IMR-90 (cell line): ENCODE data around the gene ALPP. TPM values are rescaled to one million over a fixed set of nuclear protein-coding genes. Genes with fewer than 3 reads are reported as not detected.

Experiments
- ATAC-seq: fragments of 200-7000 bp; cut with Tn5 transposase; 2 replicates; pipeline ENCODE4 v1.9.1; 2020; ENCODE audit warnings: low read depth, mild to moderate bottlenecking, moderate library complexity
- BruUV-seq: library from RNA; stranded (reverse); fragments of 400-500 nt; replicated peaks from 2 replicates; lab custom pipeline; 2021; lab: Mats Ljungman, UMichigan
- CTCF ChIA-PET: fragments of 300-600 bp; formaldehyde crosslinking; extraction: SDS; loops from one replicate; lab custom pipeline; 2021; ENCODE audit warnings: antibody characterized with exemption; lab: Yijun Ruan, JAX
- POLR2A ChIA-PET: fragments of 300-600 bp; sonication (Branson Sonifier 250); formaldehyde crosslinking; loops from one replicate; lab custom pipeline; 2022; ENCODE audit warnings: antibody characterized with exemption; ENCODE audit not compliant: unreplicated experiment; lab: Charles Lee
- DNase-seq: peaks from one replicate; pipeline ENCODE4 v3.0.0; 2013
- H2AFZ ChIP-seq: replicated peaks from 2 replicates; pipeline ENCODE3; 2013; ENCODE audit warnings: low read length, mild to moderate bottlenecking; ENCODE audit not compliant: poor library complexity
- H2AK5ac ChIP-seq: 2 replicates; pipeline ENCODE4 v1.6.1; 2013; ENCODE audit warnings: low read depth, low read length, inconsistent platforms
- H2AK9ac ChIP-seq: replicated peaks from 2 replicates; pipeline ENCODE3; 2013; ENCODE audit warnings: mild to moderate bottlenecking, low read depth, low read length, moderate library complexity; ENCODE audit not compliant: poor library complexity
- H2BK120ac ChIP-seq: 2 replicates; pipeline ENCODE4 v1.6.1; 2013; ENCODE audit warnings: low read depth, low read length, inconsistent platforms
- H2BK15ac ChIP-seq: 3 replicates; pipeline ENCODE4 v1.6.1; 2013; ENCODE audit warnings: low read depth, low read length, inconsistent platforms
- H2BK20ac ChIP-seq: 2 replicates; pipeline ENCODE4 v1.6.1; 2013; ENCODE audit warnings: low read depth, mild to moderate bottlenecking, inconsistent platforms, low read length, moderate library complexity
- H2BK5ac ChIP-seq: 2 replicates; pipeline ENCODE4 v1.6.1; 2013; ENCODE audit warnings: mild to moderate bottlenecking, low read depth, low read length, inconsistent platforms; ENCODE audit not compliant: poor library complexity, severe bottlenecking
- H3K14ac ChIP-seq: replicated peaks from 2 replicates; pipeline ENCODE4 v1.6.1; 2013; ENCODE audit warnings: low read depth, low read length, inconsistent platforms
- H3K18ac ChIP-seq: 2 replicates; pipeline ENCODE4 v1.6.1; 2013; ENCODE audit warnings: low read depth, low read length, control low read depth
- H3K23ac ChIP-seq: 2 replicates; pipeline ENCODE4 v1.6.1; 2013; ENCODE audit warnings: low read depth, low read length, inconsistent platforms
- H3K27ac ChIP-seq: 2 replicates; pipeline ENCODE4 v1.5.1; 2013; ENCODE audit warnings: mild to moderate bottlenecking, control low read depth, low read length; ENCODE audit not compliant: insufficient read depth
- H3K27me3 ChIP-seq: 2 replicates; pipeline ENCODE4 v1.6.1; 2013; ENCODE audit warnings: low read length; ENCODE audit not compliant: control insufficient read depth, insufficient read depth
- H3K36me3 ChIP-seq: 2 replicates; pipeline ENCODE4 v1.6.1; 2013; ENCODE audit warnings: low read length, mixed read lengths; ENCODE audit not compliant: control insufficient read depth, insufficient read depth
- H3K4ac ChIP-seq: 2 replicates; pipeline ENCODE4 v1.6.1; 2013; ENCODE audit warnings: low read depth, low read length, inconsistent platforms
- H3K4me1 ChIP-seq: 2 replicates; pipeline ENCODE4 v1.6.1; 2013; ENCODE audit warnings: low read length, mixed read lengths; ENCODE audit not compliant: control insufficient read depth, insufficient read depth
- H3K4me2 ChIP-seq: 2 replicates; pipeline ENCODE4 v1.6.1; 2013; ENCODE audit warnings: low read depth, mild to moderate bottlenecking, control low read depth, low read length, moderate library complexity
- H3K4me3 ChIP-seq: 2 replicates; pipeline ENCODE4 v1.5.1; 2013; ENCODE audit warnings: low read depth, mild to moderate bottlenecking, control low read depth, low read length, moderate library complexity; ENCODE audit not compliant: insufficient read depth
- H3K56ac ChIP-seq: 2 replicates; pipeline ENCODE4 v1.6.1; 2013; ENCODE audit warnings: low read length, inconsistent platforms; ENCODE audit not compliant: insufficient read depth; ENCODE audit errors: extremely low read depth
- H3K79me1 ChIP-seq, 2 experiments: 2 replicates each; pipeline ENCODE4 v1.6.1; 2013; ENCODE audit warnings: low read length in 2 of 2, inconsistent platforms in 1 of 2, low read depth in 1 of 2
- H3K9ac ChIP-seq: 2 replicates; pipeline ENCODE4 v1.6.1; 2013; ENCODE audit warnings: low read depth, low read length, control low read depth
- H3K9me1 ChIP-seq: 2 replicates; pipeline ENCODE4 v1.6.1; 2013; ENCODE audit warnings: low read length, inconsistent platforms; ENCODE audit not compliant: insufficient read depth
- H3K9me3 ChIP-seq: 2 replicates; pipeline ENCODE4 v1.6.1; 2013; ENCODE audit warnings: low read length; ENCODE audit not compliant: control insufficient read depth, insufficient read depth
- H4K20me1 ChIP-seq: 2 replicates; pipeline ENCODE4 v1.6.1; 2013; ENCODE audit warnings: low read length, inconsistent platforms; ENCODE audit not compliant: insufficient read depth
- H4K5ac ChIP-seq: 2 replicates; pipeline ENCODE4 v1.6.1; 2013; ENCODE audit warnings: mild to moderate bottlenecking, low read depth, low read length, control low read depth
- H4K8ac ChIP-seq, 2 experiments: 2 replicates each; pipeline ENCODE4 v1.6.1; 2013; ENCODE audit warnings: low read depth in 2 of 2, low read length in 2 of 2, control low read depth in 1 of 2, inconsistent platforms in 1 of 2
- H4K91ac ChIP-seq: 2 replicates; pipeline ENCODE4 v1.6.1; 2013; ENCODE audit warnings: low read depth, low read length, inconsistent platforms; ENCODE audit not compliant: insufficient read depth
- BHLHE40 ChIP-seq: fragments of 150-350 bp; IDR thresholded peaks from 2 replicates; pipeline ENCODE4 v1.6.1; 2016; ENCODE audit warnings: mild to moderate bottlenecking, low read depth, low read length
- CEBPB ChIP-seq: IDR thresholded peaks from 2 replicates; pipeline ENCODE4 v1.6.1; 2012; ENCODE audit warnings: low read depth, low read length, improper control_type of control experiment
- CHD1 ChIP-seq: IDR thresholded peaks from 2 replicates; pipeline ENCODE4 v1.6.1; 2012; ENCODE audit warnings: low read depth, low read length, improper control_type of control experiment
- CTCF ChIP-seq: conservative IDR thresholded peaks from 2 replicates; pipeline ENCODE4 v1.5.1; 2012; ENCODE audit warnings: mild to moderate bottlenecking, low read depth, low read length, improper control_type of control experiment
- ELK1 ChIP-seq: fragments of 150-350 bp; IDR thresholded peaks from 2 replicates; pipeline ENCODE4 v1.6.1; 2016; ENCODE audit warnings: low read depth, mild to moderate bottlenecking, low read length, moderate library complexity, borderline replicate concordance
- FOS ChIP-seq: fragments of 150-350 bp; IDR thresholded peaks from 2 replicates; pipeline ENCODE4 v1.6.1; 2016; ENCODE audit warnings: low read depth, low read length
- MAFK ChIP-seq: IDR thresholded peaks from 2 replicates; pipeline ENCODE4 v1.6.1; 2012; ENCODE audit warnings: low read depth, low read length, improper control_type of control experiment
- MAZ ChIP-seq: IDR thresholded peaks from 2 replicates; pipeline ENCODE4 v1.6.1; 2012; ENCODE audit warnings: low read depth, mild to moderate bottlenecking, low read length, improper control_type of control experiment, moderate library complexity, borderline replicate concordance
- MXI1 ChIP-seq: IDR thresholded peaks from 2 replicates; pipeline ENCODE4 v1.6.1; 2012; ENCODE audit warnings: low read depth, mild to moderate bottlenecking, low read length, moderate library complexity, borderline replicate concordance
- NFE2L2 ChIP-seq: fragments of 150-350 bp; IDR thresholded peaks from 2 replicates; pipeline ENCODE4 v1.6.1; 2016; ENCODE audit warnings: low read depth, mild to moderate bottlenecking, low read length
- POLR2A ChIP-seq: IDR thresholded peaks from 2 replicates; pipeline ENCODE4 v1.6.1; 2012; ENCODE audit warnings: mild to moderate bottlenecking, low read depth, low read length
- RAD21 ChIP-seq: IDR thresholded peaks from 2 replicates; pipeline ENCODE4 v1.6.1; 2012; ENCODE audit warnings: low read length, improper control_type of control experiment
- RCOR1 ChIP-seq: IDR thresholded peaks from 2 replicates; pipeline ENCODE4 v1.6.1; 2012; ENCODE audit warnings: mild to moderate bottlenecking, low read length, improper control_type of control experiment; ENCODE audit not compliant: insufficient replicate concordance
- RFX5 ChIP-seq: IDR thresholded peaks from 2 replicates; pipeline ENCODE4 v1.8.0; 2012; ENCODE audit warnings: low read depth, mild to moderate bottlenecking, low read length, moderate library complexity
- SMC3 ChIP-seq: fragments of 150-350 bp; IDR thresholded peaks from 2 replicates; pipeline ENCODE4 v1.6.1; 2016; ENCODE audit warnings: low read depth, mild to moderate bottlenecking, antibody characterized with exemption, low read length, moderate library complexity
- USF2 ChIP-seq: fragments of 150-350 bp; IDR thresholded peaks from 2 replicates; pipeline ENCODE4 v1.6.1; 2017; ENCODE audit warnings: mild to moderate bottlenecking, antibody characterized with exemption, low read length, low read depth
- WGBS, 2 experiments: methylation state at CpG; one replicate each; pipeline versions ENCODE4 v1.1.5 to v1.1.7; 2013; ENCODE audit warnings: missing lambda C conversion rate in 2 of 2; ENCODE audit not compliant: insufficient read length in 1 of 2; ENCODE audit errors: extremely low coverage in 2 of 2; 5-methylcytosine and 5-hydroxymethylcytosine counted together
- dilution Hi-C: fragments of 300-500 bp; cut with HindIII; formaldehyde crosslinking; loops from one replicate; pipeline ENCODE4 v1.14.3; 2018; ENCODE audit warnings: low sequenced_read_pairs; ENCODE audit not compliant: unreplicated experiment
- in situ Hi-C: fragments of 300-500 bp; cut with MboI; formaldehyde crosslinking; loops from 3 replicates; pipeline ENCODE4 v1.14.3; 2019; ENCODE audit warnings: low sequenced_read_pairs, inconsistent platforms, mixed read lengths
- intact Hi-C: fragments of 100-400 bp; cut with micrococcal nuclease; formaldehyde crosslinking; loops from 2 replicates; pipeline ENCODE4 v1.10.0; 2022
- polyA plus RNA-seq, 3 experiments: library from polyadenylated mRNA; depleted of rRNA; stranded (reverse); fragments of >200 nt; gene quantifications; 2 replicates each; pipeline ENCODE4 v1.2.3, GENCODE V29; 2012; ENCODE audit warnings: low replicate concordance in 1 of 3
- total RNA-seq: library from RNA; depleted of rRNA; stranded (reverse); fragments of >200 nt; gene quantifications from 2 replicates; pipeline ENCODE4 v1.2.3, GENCODE V29; 2012

The ALPP gene
- total and polyA plus RNA-seq, 2 of the 4 experiments (the other 2 are of a cell fraction) = not detected

- TF ChIP-seq MAZ (no peak), BHLHE40 (no peak), NFE2L2 (no peak), CEBPB (no peak), RFX5 (no peak), SMC3 (no peak), FOS (no peak), USF2 (no peak), RAD21 (no peak), POLR2A (no peak), CHD1 (no peak), ELK1 (no peak), CTCF (no peak), RCOR1 (no peak), MAFK (no peak), MXI1 (no peak)
- DNase-seq = no peak
- H2BK20ac ChIP-seq = no peak overlapping the region
- no peak overlapping the region for H4K5ac ChIP-seq
- no peaks in the 10 kb centered on the region; the same call in 1 of the 2 replicates for H4K20me1 ChIP-seq
- POLR2A ChIA-PET = interaction anchor here (0.5 kb wide), 1 partner anchor 127 kb away, joined by 3 read pairs; no protein-coding TSS in a partner anchor
- no peak overlapping the region for H3K56ac ChIP-seq
- no peak overlapping the region for H3K4ac ChIP-seq
- no peak overlapping the region for H3K23ac ChIP-seq
- no peak overlapping the region for H2AK9ac ChIP-seq
- in situ Hi-C loops (no loop called here), intact Hi-C loops (loop anchor here (5.0 kb wide), 1 partner anchor 39 kb away; no protein-coding TSS in a partner anchor), dilution Hi-C loops (no loop called here)
- no peak overlapping the region for H2AK5ac ChIP-seq
- no peak overlapping the region for H2BK5ac ChIP-seq
- no peak overlapping the region for H2BK120ac ChIP-seq
- ATAC-seq = no peak
- peaks cover 2% of the 10 kb centered on the region; the same call in 1 of the 2 replicates for H3K9me3 ChIP-seq
- peaks cover 3% of the 10 kb centered on the region; the same call in 1 of the 2 replicates for H3K4me1 ChIP-seq
- H3K18ac ChIP-seq = no peak overlapping the region
- CTCF ChIA-PET = interaction anchor here (0.6 to 1.2 kb wide), 3 partner anchors 10 to 26 kb away, joined by 3 to 9 read pairs (median 4); no protein-coding TSS in a partner anchor
- H3K36me3 ChIP-seq = no peaks in the 10 kb centered on the region
- H2BK15ac ChIP-seq = no peak overlapping the region
- H4K91ac ChIP-seq = no peak overlapping the region
- no peak overlapping the region for H4K8ac ChIP-seq
- no peak overlapping the region for H3K27ac ChIP-seq
- WGBS, 2 experiments = 7% methylated on average over 11 of the region's 23 CpGs; no CpG with 5 or more reads in 1 of the 2 experiments
- no peaks in the 10 kb centered on the region for H3K79me1 ChIP-seq
- H3K27me3 ChIP-seq = peaks cover 84% of the 10 kb centered on the region
- BruUV-seq = no TSS peak
- H3K9me1 ChIP-seq = no peaks in the 10 kb centered on the region
- H3K9ac ChIP-seq = no peak overlapping the region
- no peak overlapping the region for H3K4me2 ChIP-seq
- no peak overlapping the region for H3K4me3 ChIP-seq
- peak overlapping the region; percentile 76 for H2AFZ ChIP-seq
- H3K14ac ChIP-seq = no peak overlapping the region
Observed at GRCh38 chr2:232386490-232386739, 7.9 kb downstream of the ALPP start.
